Measurements from ENCODE around the gene CANT1.

The CANT1 gene

GRCh38 chr17:78970834-78971755 lies 38.5 kb downstream of the CANT1 start:
- H3K4me3 ChIP-seq (ENCODE audit: control insufficient read depth, low read depth, low read length): no peak overlapping the region
- peak; percentile 71 for DNase-seq (ENCODE audit: low read depth)
- TF ChIP-seq CTCF (conservative IDR thresholded peaks at IDR 0.05; ENCODE audit: control insufficient read depth, insufficient read depth, low read depth, low read length): peak; percentile 89

- no peak overlapping the region for H3K4me3 ChIP-seq (ENCODE audit: control insufficient read depth, low read depth, low read length)
- DNase-seq (ENCODE audit: low read depth): no peak
- no peak for TF ChIP-seq CTCF (conservative IDR thresholded peaks at IDR 0.05; ENCODE audit: control insufficient read depth, insufficient read depth, low read depth, low read length)
Observed at GRCh38 chr17:78969865-78970264, 39.7 kb downstream of the CANT1 start.

GRCh38 chr17:78967782-78968362 lies 41.7 kb downstream of the CANT1 start:
- no peak overlapping the region for H3K4me3 ChIP-seq (ENCODE audit: control insufficient read depth, low read depth, low read length)
- TF ChIP-seq CTCF (conservative IDR thresholded peaks at IDR 0.05; ENCODE audit: control insufficient read depth, insufficient read depth, low read depth, low read length): no peak

GRCh38 chr17:78966910-78967600 lies 42.5 kb downstream of the CANT1 start:
- DNase-seq (ENCODE audit: low read depth): no peak
- no peak for TF ChIP-seq CTCF (conservative IDR thresholded peaks at IDR 0.05; ENCODE audit: control insufficient read depth, insufficient read depth, low read depth, low read length)
- H3K4me3 ChIP-seq (ENCODE audit: control insufficient read depth, low read depth, low read length): no peak overlapping the region

More at GRCh38 chr17:78967782-78968362, 41.7 kb downstream of the CANT1 start:
- DNase-seq (ENCODE audit: low read depth): no peak

GRCh38 chr17:78966123-78966813 lies 43.3 kb downstream of the CANT1 start:
- DNase-seq (ENCODE audit: low read depth): no peak
- TF ChIP-seq CTCF (conservative IDR thresholded peaks at IDR 0.05; ENCODE audit: control insufficient read depth, insufficient read depth, low read depth, low read length): no peak
- no peak overlapping the region for H3K4me3 ChIP-seq (ENCODE audit: control insufficient read depth, low read depth, low read length)

GRCh38 chr17:78965491-78965924 lies 44.1 kb downstream of the CANT1 start:
- TF ChIP-seq CTCF (conservative IDR thresholded peaks at IDR 0.05; ENCODE audit: control insufficient read depth, insufficient read depth, low read depth, low read length): no peak
- no peak for DNase-seq (ENCODE audit: low read depth)
- no peak overlapping the region for H3K4me3 ChIP-seq (ENCODE audit: control insufficient read depth, low read depth, low read length)
